ENCODE data around the gene RRP15. TPM values are rescaled to one million over a fixed set of nuclear protein-coding genes. Genes with fewer than 3 reads are reported as not detected.

Gene RRP15
- total and polyA plus RNA-seq, 2 donors from 2014 or later = 5.9 to 21.4 TPM

GRCh38 chr1:218284377-218284916 lies 646 bp upstream of the RRP15 start:
- no peak for TF ChIP-seq CTCF (IDR thresholded peaks at IDR 0.05; ENCODE audit: borderline replicate concordance, extremely low read depth, insufficient read depth)
- FAIRE-seq (no peak), DNase-seq (peak in 1 of 5 donors; percentile 66)
- Histone ChIP-seq H3K9me3 (ENCODE audit: control insufficient read depth in 2 of 3, insufficient read depth in 1 of 3, low read length in 3 of 3) (no peaks in the 10 kb centered on the region), H3K4me1 (ENCODE audit: control insufficient read depth in 2 of 3, insufficient read depth in 2 of 3, low read depth in 1 of 3, low read length in 3 of 3) (peaks cover 0 to 4% (median 0%) of the 10 kb centered on the region in 3 donors), H3K36me3 (ENCODE audit: control insufficient read depth in 2 of 3, insufficient read depth in 3 of 3, low read length in 3 of 3) (no peaks in the 10 kb centered on the region), H3K9ac (ENCODE audit: low read length in 3 of 3) (peak overlapping the region in 2 of 3 donors; percentile 72 to 93), H3K27ac (ENCODE audit: low read depth in 2 of 2, low read length in 2 of 2) (no peak overlapping the region), H3K4me3 (ENCODE audit: low read length in 3 of 3) (peak overlapping the region; percentile 93 to 97 (median 94)), H3K27me3 (ENCODE audit: control insufficient read depth, insufficient read depth, low read length) (no peaks in the 10 kb centered on the region)
- intact Hi-C loops (cut with DNase I) = no loop called here

GRCh38 chr1:218292515-218292914 lies 7.4 kb downstream of the RRP15 start:
- Histone ChIP-seq H3K4me1 (ENCODE audit: control insufficient read depth in 2 of 3, insufficient read depth in 2 of 3, low read depth in 1 of 3, low read length in 3 of 3) (no peaks in the 10 kb centered on the region), H3K4me3 (ENCODE audit: low read length in 3 of 3) (no peak overlapping the region), H3K9ac (ENCODE audit: low read length in 3 of 3) (no peak overlapping the region), H3K9me3 (ENCODE audit: control insufficient read depth in 2 of 3, insufficient read depth in 1 of 3, low read length in 3 of 3) (no peaks in the 10 kb centered on the region), H3K27ac (ENCODE audit: low read depth in 2 of 2, low read length in 2 of 2) (no peak overlapping the region), H3K36me3 (ENCODE audit: control insufficient read depth in 2 of 3, insufficient read depth in 3 of 3, low read length in 3 of 3) (no peaks in the 10 kb centered on the region), H3K27me3 (ENCODE audit: control insufficient read depth, insufficient read depth, low read length) (no peaks in the 10 kb centered on the region)
- TF ChIP-seq CTCF (IDR thresholded peaks at IDR 0.05; ENCODE audit: borderline replicate concordance, extremely low read depth, insufficient read depth) = no peak
- FAIRE-seq = no peak
- DNase-seq = no peak
- intact Hi-C loops (cut with DNase I) = no loop called here

GRCh38 chr1:218294546-218294945 lies 9.5 kb downstream of the RRP15 start:
- no peaks in the 10 kb centered on the region for H3K36me3 ChIP-seq (ENCODE audit: control insufficient read depth in 2 of 3, insufficient read depth in 3 of 3, low read length in 3 of 3)
- FAIRE-seq (no peak), DNase-seq (no peak)
- intact Hi-C loops (cut with DNase I) = no loop called here
- no peak overlapping the region for H3K4me3 ChIP-seq (ENCODE audit: low read length in 3 of 3)
- no peaks in the 10 kb centered on the region for H3K9me3 ChIP-seq (ENCODE audit: control insufficient read depth in 2 of 3, insufficient read depth in 1 of 3, low read length in 3 of 3)
- H3K9ac ChIP-seq (ENCODE audit: low read length in 3 of 3) = no peak overlapping the region
- no peak overlapping the region for H3K27ac ChIP-seq (ENCODE audit: low read depth in 2 of 2, low read length in 2 of 2)
- no peaks in the 10 kb centered on the region for H3K27me3 ChIP-seq (ENCODE audit: control insufficient read depth, insufficient read depth, low read length)
- H3K4me1 ChIP-seq (ENCODE audit: control insufficient read depth in 2 of 3, insufficient read depth in 2 of 3, low read depth in 1 of 3, low read length in 3 of 3) = no peaks in the 10 kb centered on the region
- TF ChIP-seq CTCF (IDR thresholded peaks at IDR 0.05; ENCODE audit: borderline replicate concordance, extremely low read depth, insufficient read depth) = no peak

- Histone ChIP-seq H3K9ac (ENCODE audit: low read length in 3 of 3) (no peak overlapping the region), H3K27ac (ENCODE audit: low read depth in 2 of 2, low read length in 2 of 2) (no peak overlapping the region), H3K36me3 (ENCODE audit: control insufficient read depth in 2 of 3, insufficient read depth in 3 of 3, low read length in 3 of 3) (no peaks in the 10 kb centered on the region), H3K9me3 (ENCODE audit: control insufficient read depth in 2 of 3, insufficient read depth in 1 of 3, low read length in 3 of 3) (no peaks in the 10 kb centered on the region), H3K4me1 (ENCODE audit: control insufficient read depth in 2 of 3, insufficient read depth in 2 of 3, low read depth in 1 of 3, low read length in 3 of 3) (no peaks in the 10 kb centered on the region), H3K27me3 (ENCODE audit: control insufficient read depth, insufficient read depth, low read length) (no peaks in the 10 kb centered on the region), H3K4me3 (ENCODE audit: low read length in 3 of 3) (no peak overlapping the region)
- intact Hi-C loops (cut with DNase I) = no loop called here
- DNase-seq = no peak
- no peak for TF ChIP-seq CTCF (IDR thresholded peaks at IDR 0.05; ENCODE audit: borderline replicate concordance, extremely low read depth, insufficient read depth)
- no peak for FAIRE-seq
Measured at GRCh38 chr1:218296162-218296561, 11.1 kb downstream of the RRP15 start.
